ENCODE data around the gene CFAP45. TPM values are rescaled to one million over a fixed set of nuclear protein-coding genes. Genes with fewer than 3 reads are reported as not detected.
A peak's percentile ranks its signal among the peaks of the same experiment; 100 is the strongest.

CFAP45 gene
- total and polyA plus RNA-seq, 7 experiments from 2014 or later = 0.17 to 2.8 (median 0.87) TPM

DNA sequence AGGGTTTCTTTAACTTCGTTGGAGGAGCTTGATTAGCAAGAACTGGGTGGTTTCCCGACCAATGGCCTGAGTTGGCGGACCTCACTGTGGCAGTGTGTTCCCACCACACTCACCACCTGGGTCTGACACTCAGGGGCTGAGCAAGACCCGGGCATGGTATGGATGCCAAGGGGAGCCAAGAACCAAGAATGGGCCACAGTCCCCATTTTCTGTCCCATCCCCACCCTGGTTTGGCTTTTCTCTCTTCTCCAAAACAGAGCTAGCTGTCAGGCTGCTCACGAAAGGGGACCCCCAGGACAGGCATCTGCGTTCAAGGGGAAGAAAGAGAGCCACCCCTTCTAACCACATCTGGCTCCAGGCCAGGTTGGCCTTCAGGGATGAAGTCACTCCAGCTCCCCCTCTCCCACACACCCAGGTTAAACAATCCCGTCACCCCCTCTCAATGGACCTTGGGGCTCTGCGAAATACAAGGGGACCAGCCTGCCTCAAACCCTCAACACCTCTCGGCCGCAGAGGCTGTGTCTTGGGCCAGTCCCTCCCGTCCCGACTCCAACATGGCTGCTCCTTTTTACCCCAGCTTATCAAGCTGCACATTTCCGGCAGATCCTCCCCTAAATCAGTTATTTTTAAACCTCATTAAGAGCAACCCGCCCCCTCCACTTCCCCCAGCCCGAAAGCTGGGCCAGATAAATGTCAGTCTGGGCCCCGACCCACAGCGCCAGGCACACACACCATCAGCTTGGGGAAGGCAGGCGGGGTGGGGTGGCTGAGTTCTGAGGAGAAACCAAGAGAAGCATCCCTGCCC, 21.9 kb upstream of the CFAP45 start:
- DNase-seq (peak in 5 of 9 donors; percentile 21 to 38 (median 23)), ATAC-seq (no peak)
- Mint-ChIP-seq H3K27ac (peak overlapping the region; percentile 96 to 100 (median 99)), H3K9me3 (peaks cover 0 to 10% (median 0%) of the 10 kb centered on the region in 11 donors), H3K4me3 (peak overlapping the region; percentile 77 to 99 (median 94)), H3K4me1 (peaks cover 48 to 81% (median 59%) of the 10 kb centered on the region in 7 donors), H3K27me3 (peaks cover 0 to 10% (median 0%) of the 10 kb centered on the region in 5 donors), H3K36me3 (peaks cover 7 to 51% (median 10%) of the 10 kb centered on the region in 5 donors)
- ChIA-PET CTCF (interaction anchor here (1.3 to 6.3 kb wide), 3 partner anchors 15 to 124 kb away, joined by 4 to 34 read pairs (median 5); no protein-coding TSS in a partner anchor), POLR2A (interaction anchor here (0.6 to 4.6 kb wide), 6 partner anchors 12 to 1145 kb away, joined by 3 to 30 read pairs (median 3); no protein-coding TSS in a partner anchor)
- peaks cover 27 to 35% of the 10 kb centered on the region in 2 donors for H3K4me1 ChIP-seq (ENCODE audit: control insufficient read depth in 2 of 2, insufficient read depth in 2 of 2, low read length in 2 of 2)
- peak overlapping the region; percentile 95 for H3K4me3 ChIP-seq (ENCODE audit: low read length)
- H3K9me3 ChIP-seq (ENCODE audit: control insufficient read depth in 2 of 3, low read length in 3 of 3) = no peaks in the 10 kb centered on the region
- intact Hi-C loops (cut with micrococcal nuclease) = loop anchor here (2.0 to 10.0 kb wide), 9 partner anchors 340 to 1843 kb away; partner anchors contain the start of genes AIM2 (in 1 of the 2), ATF6 (in 1 of the 2), COPA (in 1 of the 2) and DCAF8 (in 1 of the 2)
- H3K27me3 ChIP-seq (ENCODE audit: control insufficient read depth in 2 of 2, insufficient read depth in 2 of 2, low read length in 2 of 2) = no peaks in the 10 kb centered on the region
- H3K27ac ChIP-seq (ENCODE audit: low read depth, low read length) = peak overlapping the region; percentile 95
- H3K36me3 ChIP-seq (ENCODE audit: control insufficient read depth in 2 of 3, insufficient read depth in 3 of 3, low read length in 3 of 3) = peaks cover 4 to 48% (median 5%) of the 10 kb centered on the region in 3 experiments

DNA sequence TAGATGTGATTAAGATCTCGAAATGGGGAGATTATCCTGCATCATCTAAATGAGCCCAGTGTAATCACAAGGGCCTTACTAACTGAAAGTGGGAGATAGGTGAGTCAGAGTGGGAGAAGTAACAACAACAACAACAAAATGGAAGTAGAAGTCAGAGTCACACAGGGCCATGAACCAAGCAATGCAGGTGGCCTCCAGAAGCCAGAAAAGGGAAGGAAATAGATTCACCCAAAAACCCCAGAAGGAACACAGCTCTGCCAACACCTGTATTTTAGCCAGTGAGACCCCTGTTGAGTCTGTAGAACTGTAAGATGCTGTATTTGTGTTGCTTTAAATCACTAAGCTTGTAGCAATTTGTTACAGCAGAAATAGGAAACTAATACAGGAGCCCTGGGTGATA, 21.3 kb upstream of the CFAP45 start:
- ChIA-PET CTCF (interaction anchor here (1.3 to 6.3 kb wide), 3 partner anchors 14 to 123 kb away, joined by 4 to 34 read pairs (median 5); no protein-coding TSS in a partner anchor), POLR2A (interaction anchor here (1.0 to 4.6 kb wide), 3 partner anchors 12 to 102 kb away, joined by 3 to 19 read pairs (median 3); no protein-coding TSS in a partner anchor)
- Mint-ChIP-seq H3K9me3 (peaks cover 0 to 10% (median 0%) of the 10 kb centered on the region in 11 donors), H3K27ac (peak overlapping the region; percentile 96 to 100 (median 99)), H3K36me3 (peaks cover 7 to 53% (median 10%) of the 10 kb centered on the region in 5 donors), H3K4me3 (peak overlapping the region; percentile 12 to 99 (median 80)), H3K4me1 (peaks cover 46 to 74% (median 55%) of the 10 kb centered on the region in 7 donors), H3K27me3 (peaks cover 0 to 8% (median 0%) of the 10 kb centered on the region in 5 donors)
- DNase-seq = no peak
- peak overlapping the region; percentile 95 for H3K4me3 ChIP-seq (ENCODE audit: low read length)
- H3K27ac ChIP-seq (ENCODE audit: low read depth, low read length) = peak overlapping the region; percentile 95
- ATAC-seq = no peak
- intact Hi-C loops (cut with micrococcal nuclease) = loop anchor here (5.0 to 10.0 kb wide), 8 partner anchors 341 to 1844 kb away; partner anchors contain the start of genes ATF6 (in 1 of the 2), COPA (in 1 of the 2), DCAF8 (in 1 of the 2) and FCGR3A (in 1 of the 2)
- no peaks in the 10 kb centered on the region for H3K27me3 ChIP-seq (ENCODE audit: control insufficient read depth in 2 of 2, insufficient read depth in 2 of 2, low read length in 2 of 2)
- peaks cover 27 to 35% of the 10 kb centered on the region in 2 donors for H3K4me1 ChIP-seq (ENCODE audit: control insufficient read depth in 2 of 2, insufficient read depth in 2 of 2, low read length in 2 of 2)
- H3K9me3 ChIP-seq (ENCODE audit: control insufficient read depth in 2 of 3, low read length in 3 of 3) = no peaks in the 10 kb centered on the region
- H3K36me3 ChIP-seq (ENCODE audit: control insufficient read depth in 2 of 3, insufficient read depth in 3 of 3, low read length in 3 of 3) = peaks cover 4 to 55% (median 5%) of the 10 kb centered on the region in 3 experiments

DNA sequence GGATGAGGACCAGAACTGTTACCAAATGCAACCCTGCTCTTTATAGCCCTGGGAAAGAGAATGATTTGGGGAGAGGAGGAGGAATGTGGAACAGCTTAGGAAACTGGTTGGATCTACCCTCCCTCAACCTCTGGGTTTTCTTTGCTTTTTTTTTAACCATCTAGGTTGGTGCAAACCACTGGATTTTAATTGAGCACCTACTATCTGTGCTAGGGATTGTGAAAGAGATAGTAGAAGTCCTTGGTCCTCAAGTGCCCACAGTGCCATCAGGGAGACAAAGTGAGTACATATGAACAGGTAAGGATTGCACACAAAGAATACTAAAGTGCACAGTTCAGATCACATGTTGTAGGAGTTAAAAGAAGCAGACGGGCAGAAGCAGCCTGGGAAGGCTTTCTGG, 20.7 kb upstream of the CFAP45 start:
- no peak for DNase-seq
- no peak overlapping the region for H3K4me3 ChIP-seq (ENCODE audit: low read length)
- Mint-ChIP-seq H3K4me3 (peak overlapping the region in 9 of 10 donors; percentile 5 to 99 (median 94)), H3K36me3 (peaks cover 7 to 53% (median 10%) of the 10 kb centered on the region in 5 donors), H3K9me3 (peaks cover 0 to 10% (median 0%) of the 10 kb centered on the region in 11 donors), H3K4me1 (peaks cover 43 to 68% (median 55%) of the 10 kb centered on the region in 7 donors), H3K27me3 (peaks cover 0 to 8% (median 0%) of the 10 kb centered on the region in 5 donors), H3K27ac (peak overlapping the region; percentile 96 to 100 (median 99))
- ATAC-seq = no peak
- intact Hi-C loops (cut with micrococcal nuclease) = loop anchor here (5.0 to 10.0 kb wide), 8 partner anchors 342 to 1844 kb away; partner anchors contain the start of genes ATF6 (in 1 of the 2), COPA (in 1 of the 2), DCAF8 (in 1 of the 2) and FCGR3A (in 1 of the 2)
- H3K9me3 ChIP-seq (ENCODE audit: control insufficient read depth in 2 of 3, low read length in 3 of 3) = no peaks in the 10 kb centered on the region
- H3K4me1 ChIP-seq (ENCODE audit: control insufficient read depth in 2 of 2, insufficient read depth in 2 of 2, low read length in 2 of 2) = peaks cover 21 to 30% of the 10 kb centered on the region in 2 donors
- POLR2A ChIA-PET = interaction anchor here (1.0 kb wide), 1 partner anchor 67 kb away, joined by 3 read pairs; no protein-coding TSS in a partner anchor
- no peaks in the 10 kb centered on the region for H3K27me3 ChIP-seq (ENCODE audit: control insufficient read depth in 2 of 2, insufficient read depth in 2 of 2, low read length in 2 of 2)
- peak overlapping the region; percentile 95 for H3K27ac ChIP-seq (ENCODE audit: low read depth, low read length)
- CTCF ChIA-PET = no interaction called here
- H3K36me3 ChIP-seq (ENCODE audit: control insufficient read depth in 2 of 3, insufficient read depth in 3 of 3, low read length in 3 of 3) = peaks cover 4 to 59% (median 5%) of the 10 kb centered on the region in 3 experiments

DNA sequence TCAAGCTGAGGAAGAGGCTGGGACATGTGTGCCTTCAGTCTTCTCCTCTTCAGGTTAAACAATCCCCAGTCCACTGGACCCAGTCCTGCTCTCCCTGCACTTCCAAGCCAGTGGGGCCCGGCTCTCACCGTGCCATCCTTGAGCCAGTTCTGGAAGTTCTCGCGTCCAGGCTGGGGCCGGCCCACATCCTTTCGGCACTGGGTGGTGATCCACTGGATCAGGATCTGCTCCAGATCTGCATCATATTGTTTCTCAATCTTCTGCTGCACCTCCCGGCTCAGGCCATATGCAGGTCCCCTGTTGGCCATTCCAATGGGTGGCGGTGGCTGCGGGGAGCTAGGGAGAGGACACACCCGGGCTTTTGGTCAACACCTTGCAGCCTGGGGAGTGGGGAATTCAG, 20.2 kb upstream of the CFAP45 start:
- CTCF ChIA-PET = no interaction called here
- H3K4me1 Mint-ChIP-seq = peaks cover 43 to 65% (median 54%) of the 10 kb centered on the region in 7 donors
- H3K36me3 Mint-ChIP-seq = peaks cover 7 to 51% (median 10%) of the 10 kb centered on the region in 5 donors
- Histone ChIP-seq H3K4me3 (ENCODE audit: low read length) (no peak overlapping the region), H3K27ac (ENCODE audit: low read depth, low read length) (peak overlapping the region; percentile 95), H3K4me1 (ENCODE audit: control insufficient read depth in 2 of 2, insufficient read depth in 2 of 2, low read length in 2 of 2) (peaks cover 21 to 27% of the 10 kb centered on the region in 2 donors), H3K36me3 (ENCODE audit: control insufficient read depth in 2 of 3, insufficient read depth in 3 of 3, low read length in 3 of 3) (peaks cover 4 to 58% (median 5%) of the 10 kb centered on the region in 3 experiments), H3K27me3 (ENCODE audit: control insufficient read depth in 2 of 2, insufficient read depth in 2 of 2, low read length in 2 of 2) (no peaks in the 10 kb centered on the region), H3K9me3 (ENCODE audit: control insufficient read depth in 2 of 3, low read length in 3 of 3) (no peaks in the 10 kb centered on the region)
- peaks cover 0 to 6% (median 0%) of the 10 kb centered on the region in 5 donors for H3K27me3 Mint-ChIP-seq
- ATAC-seq = no peak
- H3K4me3 Mint-ChIP-seq = no peak overlapping the region
- peaks cover 0 to 10% (median 0%) of the 10 kb centered on the region in 11 donors for H3K9me3 Mint-ChIP-seq
- peak overlapping the region; percentile 42 to 100 (median 98) for H3K27ac Mint-ChIP-seq
- DNase-seq = no peak
- POLR2A ChIA-PET = no interaction called here
- intact Hi-C loops (cut with micrococcal nuclease) = loop anchor here (5.0 to 10.0 kb wide), 8 partner anchors 342 to 1845 kb away; partner anchors contain the start of genes ATF6 (in 1 of the 2), COPA (in 1 of the 2), DCAF8 (in 1 of the 2) and FCGR3A (in 1 of the 2)

DNA sequence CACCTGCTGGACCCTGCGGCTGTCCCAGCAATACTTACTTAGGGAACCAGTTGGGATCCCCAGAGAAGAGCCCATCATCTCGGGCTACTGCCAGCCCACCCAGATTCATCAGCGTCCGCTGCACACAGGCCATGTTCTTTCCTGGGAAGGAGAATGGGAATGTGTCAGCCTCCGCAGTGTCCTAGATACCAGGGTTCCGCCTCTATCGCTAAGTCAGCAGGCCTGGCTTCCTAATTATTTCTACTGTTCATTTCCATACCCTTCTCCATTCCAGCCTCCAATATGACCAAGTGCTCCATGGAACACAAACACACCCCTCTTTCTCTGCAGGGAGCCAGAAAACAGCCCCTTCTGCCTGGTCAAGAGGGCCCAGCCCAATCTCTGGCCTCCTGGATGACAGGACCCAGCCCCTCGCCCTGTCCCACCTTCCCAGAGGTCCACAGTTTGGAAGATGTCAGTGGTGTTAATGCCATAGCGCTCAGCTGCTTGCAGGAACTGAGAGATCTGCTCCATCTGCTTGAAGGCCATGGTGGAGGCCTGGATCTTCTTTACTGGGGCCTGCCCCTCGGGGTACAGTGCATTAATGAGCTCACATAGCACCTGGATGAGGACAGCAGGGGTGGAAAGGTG, 19.4 kb upstream of the CFAP45 start:
- Histone ChIP-seq H3K4me3 (ENCODE audit: low read length) (no peak overlapping the region), H3K27ac (ENCODE audit: low read depth, low read length) (no peak overlapping the region), H3K4me1 (ENCODE audit: control insufficient read depth in 2 of 2, insufficient read depth in 2 of 2, low read length in 2 of 2) (peaks cover 21 to 27% of the 10 kb centered on the region in 2 donors), H3K9me3 (ENCODE audit: control insufficient read depth in 2 of 3, low read length in 3 of 3) (no peaks in the 10 kb centered on the region), H3K36me3 (ENCODE audit: control insufficient read depth in 2 of 3, insufficient read depth in 3 of 3, low read length in 3 of 3) (peaks cover 4 to 50% (median 5%) of the 10 kb centered on the region in 3 experiments), H3K27me3 (ENCODE audit: control insufficient read depth in 2 of 2, insufficient read depth in 2 of 2, low read length in 2 of 2) (no peaks in the 10 kb centered on the region)
- peaks cover 7 to 51% (median 10%) of the 10 kb centered on the region in 5 donors for H3K36me3 Mint-ChIP-seq
- no peak overlapping the region for H3K4me3 Mint-ChIP-seq
- DNase-seq (no peak), ATAC-seq (no peak)
- H3K9me3 Mint-ChIP-seq = peaks cover 0 to 10% (median 0%) of the 10 kb centered on the region in 11 donors
- peak overlapping the region in 7 of 9 donors; percentile 10 to 97 (median 59) for H3K27ac Mint-ChIP-seq
- ChIA-PET POLR2A (no interaction called here), CTCF (no interaction called here)
- intact Hi-C loops (cut with micrococcal nuclease) = no loop called here
- peaks cover 43 to 69% (median 60%) of the 10 kb centered on the region in 7 donors for H3K4me1 Mint-ChIP-seq
- peaks cover 0 to 5% (median 0%) of the 10 kb centered on the region in 5 donors for H3K27me3 Mint-ChIP-seq
